ENCODE measurements around the gene HOPX. TPM values are rescaled to one million over a fixed set of nuclear protein-coding genes. Genes with fewer than 3 reads are reported as not detected.

Gene HOPX
- total RNA-seq, 2 experiments from 2014 or later = not detected

DNA sequence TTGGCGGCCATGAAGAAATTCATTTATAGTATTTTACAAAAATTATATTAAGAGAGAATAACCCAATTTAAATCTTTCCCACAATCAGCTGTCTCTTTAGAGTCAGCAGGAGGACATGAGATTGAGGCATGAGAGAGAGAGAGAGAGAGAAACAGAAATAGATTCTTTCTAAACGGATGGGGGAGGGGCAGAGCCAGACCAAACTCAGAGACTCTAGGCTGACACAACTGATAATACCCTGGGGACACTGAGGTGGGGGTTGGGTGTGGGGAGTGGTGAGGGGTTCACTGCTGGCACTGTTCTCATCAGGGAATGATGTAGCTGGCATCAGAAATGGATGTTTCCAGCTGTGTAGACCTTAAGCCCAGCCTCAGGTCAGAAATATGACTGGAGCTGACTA, 20.5 kb upstream of the HOPX start:
- intact Hi-C loops (cut with micrococcal nuclease; ENCODE audit: unreplicated experiment) = no loop called here
- no peak for TF ChIP-seq EZH2phosphoT487 (IDR thresholded peaks at IDR 0.05; ENCODE audit: borderline replicate concordance, low read depth, low read length)
- TF ChIP-seq, protein P1, sequence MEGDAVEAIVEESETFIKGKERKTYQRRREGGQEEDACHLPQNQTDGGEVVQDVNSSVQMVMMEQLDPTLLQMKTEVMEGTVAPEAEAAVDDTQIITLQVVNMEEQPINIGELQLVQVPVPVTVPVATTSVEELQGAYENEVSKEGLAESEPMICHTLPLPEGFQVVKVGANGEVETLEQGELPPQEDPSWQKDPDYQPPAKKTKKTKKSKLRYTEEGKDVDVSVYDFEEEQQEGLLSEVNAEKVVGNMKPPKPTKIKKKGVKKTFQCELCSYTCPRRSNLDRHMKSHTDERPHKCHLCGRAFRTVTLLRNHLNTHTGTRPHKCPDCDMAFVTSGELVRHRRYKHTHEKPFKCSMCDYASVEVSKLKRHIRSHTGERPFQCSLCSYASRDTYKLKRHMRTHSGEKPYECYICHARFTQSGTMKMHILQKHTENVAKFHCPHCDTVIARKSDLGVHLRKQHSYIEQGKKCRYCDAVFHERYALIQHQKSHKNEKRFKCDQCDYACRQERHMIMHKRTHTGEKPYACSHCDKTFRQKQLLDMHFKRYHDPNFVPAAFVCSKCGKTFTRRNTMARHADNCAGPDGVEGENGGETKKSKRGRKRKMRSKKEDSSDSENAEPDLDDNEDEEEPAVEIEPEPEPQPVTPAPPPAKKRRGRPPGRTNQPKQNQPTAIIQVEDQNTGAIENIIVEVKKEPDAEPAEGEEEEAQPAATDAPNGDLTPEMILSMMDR (conservative IDR thresholded peaks at IDR 0.05; ENCODE audit: low read length) = no peak
- H4K20me1 ChIP-seq (ENCODE audit: insufficient read depth, low read length) = no peaks in the 10 kb centered on the region
- H2AFZ ChIP-seq (ENCODE audit: low read length) = no peak overlapping the region
- no TSS peak for BruUV-seq (replicated peaks)
- H3K9me2 ChIP-seq (ENCODE audit: insufficient read depth, low read length) = no peaks in the 10 kb centered on the region
- no peaks in the 10 kb centered on the region for H3K79me2 ChIP-seq (ENCODE audit: insufficient read depth, low read depth, low read length)
- no peak overlapping the region for H3K4me3 ChIP-seq (ENCODE audit: low read depth, low read length, poor library complexity, severe bottlenecking)
- no peak for DNase-seq (ENCODE audit: low spot score)
- no peaks in the 10 kb centered on the region for H3K4me1 ChIP-seq (ENCODE audit: insufficient read depth, low read length, poor library complexity, severe bottlenecking)
- POLR2A ChIA-PET = interaction anchor here (0.9 to 1.6 kb wide), 3 partner anchors 15 to 53 kb away, joined by 3 to 4 read pairs (median 3); no protein-coding TSS in a partner anchor
- H3K9me3 ChIP-seq (ENCODE audit: low read length) = no peaks in the 10 kb centered on the region
- CTCF ChIA-PET (ENCODE audit: unreplicated experiment) = no interaction called here
- H3K27ac ChIP-seq (ENCODE audit: low read depth, low read length, poor library complexity, severe bottlenecking) = no peak overlapping the region
- no peak overlapping the region for H3K4me2 ChIP-seq (ENCODE audit: low read length)
- H3K36me3 ChIP-seq (ENCODE audit: insufficient read depth, low read length) = no peaks in the 10 kb centered on the region

DNA sequence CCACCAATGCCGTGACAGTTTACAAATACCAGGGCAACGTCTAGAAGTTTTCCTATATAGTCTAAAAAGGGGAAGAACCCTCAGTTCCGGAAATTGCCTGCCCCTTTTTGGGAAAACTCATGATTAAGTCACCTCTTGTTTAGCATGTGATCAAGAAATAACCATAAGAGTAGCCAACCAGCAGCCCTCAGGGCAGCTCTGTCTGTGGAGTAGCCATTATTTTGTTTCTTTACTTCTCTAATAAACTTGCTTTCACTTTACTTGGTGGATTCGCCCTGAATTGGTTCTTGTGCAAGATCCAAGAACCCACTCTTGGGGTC, 20.0 kb upstream of the HOPX start:
- H3K27ac ChIP-seq (ENCODE audit: low read depth, low read length, poor library complexity, severe bottlenecking) = no peak overlapping the region
- no TSS peak for BruUV-seq (replicated peaks)
- no peak overlapping the region for H3K4me2 ChIP-seq (ENCODE audit: low read length)
- intact Hi-C loops (cut with micrococcal nuclease; ENCODE audit: unreplicated experiment) = no loop called here
- H3K4me1 ChIP-seq (ENCODE audit: insufficient read depth, low read length, poor library complexity, severe bottlenecking) = no peaks in the 10 kb centered on the region
- H3K79me2 ChIP-seq (ENCODE audit: insufficient read depth, low read depth, low read length) = no peaks in the 10 kb centered on the region
- CTCF ChIA-PET (ENCODE audit: unreplicated experiment) = no interaction called here
- DNase-seq (ENCODE audit: low spot score) = no peak
- no peaks in the 10 kb centered on the region for H3K9me2 ChIP-seq (ENCODE audit: insufficient read depth, low read length)
- H3K4me3 ChIP-seq (ENCODE audit: low read depth, low read length, poor library complexity, severe bottlenecking) = no peak overlapping the region
- POLR2A ChIA-PET = no interaction called here
- no peaks in the 10 kb centered on the region for H4K20me1 ChIP-seq (ENCODE audit: insufficient read depth, low read length)
- no peak overlapping the region for H2AFZ ChIP-seq (ENCODE audit: low read length)
- no peaks in the 10 kb centered on the region for H3K9me3 ChIP-seq (ENCODE audit: low read length)
- TF ChIP-seq EZH2phosphoT487 (IDR thresholded peaks at IDR 0.05; ENCODE audit: borderline replicate concordance, low read depth, low read length) = no peak
- TF ChIP-seq, protein P1 (conservative IDR thresholded peaks at IDR 0.05; ENCODE audit: low read length) = no peak
- H3K36me3 ChIP-seq (ENCODE audit: insufficient read depth, low read length) = no peaks in the 10 kb centered on the region

DNA sequence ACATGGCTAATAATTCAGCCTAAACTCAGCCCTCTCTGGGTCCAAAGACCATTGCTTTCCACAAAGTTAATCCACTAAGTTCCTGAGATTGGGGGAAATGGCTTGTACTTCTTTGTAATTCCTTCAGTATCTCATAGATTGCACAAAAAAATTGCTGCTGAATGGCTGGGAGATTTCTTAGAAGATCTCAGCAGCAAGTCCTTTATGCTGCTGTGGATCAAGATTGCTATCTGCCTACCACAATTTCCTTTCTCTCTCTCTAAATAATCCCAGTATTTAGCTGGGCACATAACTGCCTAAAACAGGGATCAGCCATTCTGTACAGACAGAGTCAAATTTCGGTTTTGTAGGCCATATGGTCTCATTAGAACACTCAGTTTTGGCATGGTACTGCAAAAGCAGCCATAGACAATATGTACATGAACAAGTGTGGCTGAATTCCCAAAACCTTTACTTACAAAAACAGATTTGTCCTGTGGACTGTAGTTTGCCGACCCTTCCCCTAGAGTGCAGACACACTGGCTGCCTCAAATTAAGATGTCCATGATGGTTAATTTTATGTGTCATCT, 18.5 kb upstream of the HOPX start:
- Histone ChIP-seq H2AFZ (ENCODE audit: low read length) (no peak overlapping the region), H3K4me2 (ENCODE audit: low read length) (no peak overlapping the region), H4K20me1 (ENCODE audit: insufficient read depth, low read length) (no peaks in the 10 kb centered on the region), H3K36me3 (ENCODE audit: insufficient read depth, low read length) (no peaks in the 10 kb centered on the region), H3K9me2 (ENCODE audit: insufficient read depth, low read length) (no peaks in the 10 kb centered on the region), H3K4me3 (ENCODE audit: low read depth, low read length, poor library complexity, severe bottlenecking) (no peak overlapping the region), H3K4me1 (ENCODE audit: insufficient read depth, low read length, poor library complexity, severe bottlenecking) (no peaks in the 10 kb centered on the region), H3K27ac (ENCODE audit: low read depth, low read length, poor library complexity, severe bottlenecking) (no peak overlapping the region), H3K79me2 (ENCODE audit: insufficient read depth, low read depth, low read length) (no peaks in the 10 kb centered on the region), H3K9me3 (ENCODE audit: low read length) (no peaks in the 10 kb centered on the region)
- TF ChIP-seq EZH2phosphoT487 (IDR thresholded peaks at IDR 0.05; ENCODE audit: borderline replicate concordance, low read depth, low read length) = no peak
- TF ChIP-seq, protein P1 (conservative IDR thresholded peaks at IDR 0.05; ENCODE audit: low read length) = no peak
- ChIA-PET CTCF (ENCODE audit: unreplicated experiment) (no interaction called here), POLR2A (interaction anchor here (0.6 kb wide), 1 partner anchor 92 kb away, joined by 3 read pairs; no protein-coding TSS in a partner anchor)
- intact Hi-C loops (cut with micrococcal nuclease; ENCODE audit: unreplicated experiment) = no loop called here
- no peak for DNase-seq (ENCODE audit: low spot score)
- no TSS peak for BruUV-seq (replicated peaks)

Measured in OCI-LY7 (cell line).